GM12891 (cell line): Measurements from ENCODE around the gene RBBP8NL.

ENCODE experiments used
- DNase-seq: peaks from one replicate; pipeline ENCODE4 v3.0.0; 2011; ENCODE audit warnings: low spot score; ENCODE audit not compliant: insufficient read length
- FAIRE-seq: peaks from 2 replicates; lab custom pipeline; 2011; peaks lifted over from hg19 to GRCh38; lab: Jason Lieb, UNC
- PAX5 ChIP-seq: IDR thresholded peaks from 2 replicates; pipeline ENCODE4 v1.6.1; 2011; ENCODE audit warnings: low read length, moderate library complexity, mild to moderate bottlenecking; ENCODE audit not compliant: insufficient read depth, severe bottlenecking
- POLR2A ChIP-seq: IDR thresholded peaks from 2 replicates; pipeline ENCODE4 v1.6.1; 2011; ENCODE audit warnings: low read depth, low read length, control low read depth
- POLR2AphosphoS5 ChIP-seq: IDR thresholded peaks from 2 replicates; pipeline ENCODE4 v1.6.1; 2011; ENCODE audit warnings: low read depth, low read length, control low read depth
- POU2F2 ChIP-seq: IDR thresholded peaks from 2 replicates; pipeline ENCODE4 v1.6.1; 2011; ENCODE audit warnings: low read depth, mild to moderate bottlenecking, control low read depth, low read length, moderate library complexity
- SPI1 ChIP-seq: IDR thresholded peaks from 2 replicates; pipeline ENCODE4 v1.6.1; 2011; ENCODE audit warnings: low read depth, low read length, control low read depth
- TAF1 ChIP-seq: IDR thresholded peaks from 2 replicates; pipeline ENCODE4 v1.6.1; 2011; ENCODE audit warnings: low read depth, low read length, control low read depth

RBBP8NL gene

GRCh38 chr20:62445553-62446340 lies 18.4 kb upstream of the RBBP8NL start:
- TF ChIP-seq POU2F2, result no peak
- TF ChIP-seq POLR2AphosphoS5, result no peak
- TF ChIP-seq TAF1, result no peak
- no peak for TF ChIP-seq PAX5
- TF ChIP-seq POLR2A, result no peak
- no peak for TF ChIP-seq SPI1
- FAIRE-seq (no peak), DNase-seq (no peak)

DNA sequence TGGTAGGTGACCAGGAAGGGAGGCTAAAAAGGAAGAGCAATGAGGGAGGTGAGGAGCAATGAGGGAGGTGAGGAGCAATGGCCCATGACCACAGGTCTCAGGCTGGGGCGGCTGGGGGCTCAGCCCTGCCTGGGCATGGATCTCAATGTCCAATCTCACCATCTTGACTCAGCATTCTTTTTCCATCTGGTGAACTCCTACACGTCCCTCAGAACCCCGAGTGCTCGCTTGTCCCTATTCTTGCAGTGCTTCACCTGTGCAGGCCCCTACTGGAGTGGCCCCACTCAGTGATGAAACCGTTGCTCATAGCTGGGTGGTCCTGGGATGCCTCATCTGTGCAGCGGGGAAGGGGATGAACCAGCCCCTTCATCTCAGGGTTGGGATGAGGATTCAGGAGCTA lies 16.9 kb upstream of the RBBP8NL start:
- TF ChIP-seq TAF1, result no peak
- DNase-seq (no peak), FAIRE-seq (no peak)

DNA sequence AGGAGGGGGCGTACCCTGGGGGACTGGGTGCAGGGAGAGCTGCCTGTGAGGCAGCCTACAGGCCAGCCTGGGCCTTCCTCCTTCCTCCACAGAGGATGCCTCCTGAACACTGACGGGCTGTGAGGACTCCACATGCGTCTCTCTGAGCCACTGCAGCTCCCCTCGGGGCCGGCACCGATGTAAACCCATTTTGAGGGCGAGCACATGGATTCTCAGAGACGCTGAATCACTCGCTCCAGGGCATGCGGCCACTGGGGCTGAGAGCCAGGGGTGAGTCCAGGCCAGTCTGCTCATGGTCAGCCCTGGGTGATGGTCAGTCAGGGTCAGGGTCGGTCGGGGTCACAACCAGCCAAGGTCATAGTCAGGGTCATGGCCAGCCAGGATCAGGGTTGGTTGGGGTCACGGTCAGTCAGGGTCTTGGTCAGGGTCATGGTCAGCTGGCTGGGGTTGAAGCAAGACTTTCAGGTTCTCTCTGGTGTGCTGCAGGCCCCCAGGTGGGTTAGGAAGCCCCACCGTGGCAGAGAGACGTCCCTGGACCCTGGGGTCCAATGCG lies 14.7 kb upstream of the RBBP8NL start:
- FAIRE-seq (no peak), DNase-seq (no peak)
- no peak for TF ChIP-seq TAF1
- TF ChIP-seq POU2F2, result no peak
- no peak for TF ChIP-seq SPI1
- no peak for TF ChIP-seq POLR2AphosphoS5
- TF ChIP-seq POLR2A, result no peak
- TF ChIP-seq PAX5, result no peak

DNA sequence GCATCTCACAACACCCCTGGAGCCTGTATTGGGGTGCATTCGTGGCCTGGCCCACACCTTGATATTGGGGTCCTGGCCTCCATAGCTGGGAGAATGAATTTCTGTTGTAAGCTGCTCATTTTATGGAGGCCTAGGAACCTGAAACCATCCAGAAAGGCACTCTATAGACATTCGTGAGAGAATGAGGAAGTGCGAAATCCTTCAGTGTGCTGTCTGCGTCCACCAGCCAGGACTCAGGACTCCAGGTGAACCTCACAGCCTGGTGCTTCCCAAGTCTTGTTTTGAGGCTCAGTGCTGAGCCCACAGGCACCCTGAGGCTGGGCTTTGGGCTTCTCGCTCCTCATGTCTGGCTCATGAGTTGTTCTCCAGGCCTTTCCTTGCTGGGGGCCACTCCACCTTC lies 11.9 kb upstream of the RBBP8NL start:
- FAIRE-seq (no peak), DNase-seq (no peak)
- no peak for TF ChIP-seq PAX5
- TF ChIP-seq SPI1, result peak; percentile 98
- TF ChIP-seq POLR2A, result no peak
- TF ChIP-seq POU2F2, result no peak
- no peak for TF ChIP-seq POLR2AphosphoS5

DNA sequence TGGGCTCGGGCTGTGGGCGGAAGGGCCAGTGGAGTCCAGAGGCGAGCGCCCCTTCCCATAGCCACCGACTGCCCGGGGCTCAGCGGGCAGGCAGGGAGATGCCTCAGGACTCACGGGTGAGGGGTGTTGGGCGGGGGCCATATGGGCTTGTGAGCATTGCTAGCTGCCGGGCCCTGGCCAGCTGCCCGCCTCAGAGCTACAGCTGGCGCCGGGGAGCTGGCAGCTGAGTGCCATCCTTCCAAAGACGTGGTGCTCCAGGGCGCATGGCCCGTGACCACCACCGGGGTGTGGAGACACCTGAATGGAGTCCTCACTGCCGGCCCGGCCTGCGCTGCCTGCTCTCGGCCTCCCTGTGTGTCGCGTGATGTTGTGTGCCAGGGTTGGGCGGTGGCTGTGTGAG lies 10.6 kb upstream of the RBBP8NL start:
- DNase-seq, result no peak
- no peak for FAIRE-seq
- no peak for TF ChIP-seq POLR2A
- no peak for TF ChIP-seq POU2F2
- no peak for TF ChIP-seq PAX5
- no peak for TF ChIP-seq TAF1
- no peak for TF ChIP-seq POLR2AphosphoS5
- TF ChIP-seq SPI1, result no peak

- DNase-seq, result no peak
- TF ChIP-seq POU2F2 (no peak), POLR2A (no peak), POLR2AphosphoS5 (no peak), SPI1 (no peak), TAF1 (no peak), PAX5 (no peak)
- FAIRE-seq, result no peak
These were observed 10.2 kb upstream of the RBBP8NL start for GRCh38 chr20:62437496-62437895.

- TF ChIP-seq PAX5, result no peak
- TF ChIP-seq POLR2AphosphoS5, result no peak
- no peak for TF ChIP-seq SPI1
- TF ChIP-seq POU2F2, result no peak
- TF ChIP-seq POLR2A, result no peak
- no peak for TF ChIP-seq TAF1
- FAIRE-seq, result no peak
- DNase-seq, result no peak
These were observed 9.4 kb upstream of the RBBP8NL start for GRCh38 chr20:62436692-62437091.

DNA sequence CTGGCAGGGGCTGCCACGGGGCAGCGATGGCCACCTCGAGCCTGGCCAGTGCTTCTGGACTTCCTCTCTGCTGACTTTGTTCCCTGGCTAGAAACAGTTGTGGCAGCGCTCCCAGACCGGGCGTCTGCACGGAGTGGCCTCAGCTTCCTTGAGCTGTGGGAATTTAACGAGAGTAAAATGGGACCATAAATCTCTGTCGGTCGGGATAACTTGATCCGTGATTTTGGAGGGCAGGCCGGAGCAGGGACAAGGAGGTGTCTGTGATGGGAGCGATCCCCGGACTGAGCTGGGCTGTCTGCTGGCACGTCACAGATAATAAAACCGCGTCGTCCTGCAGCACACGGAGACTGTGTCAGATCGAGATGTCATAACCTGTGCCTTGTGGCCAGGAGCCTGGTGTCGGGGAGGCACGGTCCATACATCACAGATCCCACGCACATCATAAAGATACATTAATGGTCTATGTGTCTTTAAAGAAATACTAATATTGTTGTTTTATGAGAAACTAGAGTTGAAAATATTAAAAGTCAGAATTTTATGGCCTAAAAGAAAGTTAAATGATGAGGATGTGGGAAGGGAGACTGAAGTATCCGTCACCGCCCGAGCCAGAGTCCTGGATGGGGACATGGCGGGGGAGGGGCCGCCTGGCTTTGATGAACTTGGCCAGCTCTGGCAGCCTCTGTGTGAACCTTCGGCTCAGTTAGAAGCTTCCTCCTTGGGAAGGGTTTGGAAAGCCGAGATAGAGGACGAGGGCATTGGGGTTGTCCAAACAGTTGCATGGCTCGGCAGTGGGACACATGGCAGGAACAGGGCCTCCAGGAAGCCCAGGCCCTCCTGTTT lies 6.5 kb upstream of the RBBP8NL start:
- TF ChIP-seq TAF1 (no peak), POU2F2 (no peak), SPI1 (no peak), POLR2AphosphoS5 (no peak), POLR2A (no peak), PAX5 (no peak)
- FAIRE-seq (no peak), DNase-seq (no peak)

DNA sequence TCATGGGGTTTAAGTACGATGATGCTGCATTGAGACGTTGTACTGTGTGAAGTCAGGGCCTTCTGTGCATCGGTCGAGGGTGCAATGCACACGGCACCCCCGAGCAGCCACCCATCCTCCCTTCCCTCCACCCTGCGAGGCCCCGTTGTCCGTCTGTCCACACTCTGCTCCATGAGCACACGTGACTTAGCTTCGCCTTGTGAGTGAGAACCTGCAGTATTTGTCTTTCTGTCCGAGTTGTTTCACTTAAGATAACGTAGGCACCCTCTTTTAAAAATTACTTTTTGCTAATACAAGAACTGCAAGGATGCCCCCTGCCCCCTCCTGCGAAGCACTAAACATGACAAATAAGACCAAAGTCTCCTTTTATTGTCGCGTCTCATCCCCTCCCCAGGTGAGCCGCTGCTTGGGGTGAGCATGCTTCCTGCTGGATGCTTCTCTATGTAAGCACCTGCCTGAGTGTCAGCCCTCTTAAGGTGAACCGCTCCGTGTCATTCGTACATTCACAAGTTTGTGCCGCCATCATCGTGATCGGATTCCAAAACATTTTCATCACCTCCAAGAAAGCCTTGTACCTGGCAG lies 3.6 kb upstream of the RBBP8NL start:
- TF ChIP-seq TAF1 (no peak), POU2F2 (no peak), POLR2AphosphoS5 (no peak), POLR2A (no peak), SPI1 (no peak), PAX5 (no peak)
- FAIRE-seq (no peak), DNase-seq (no peak)
